PC-3 (cell line): ENCODE data around the gene DYNC2I2. TPM values are rescaled to one million over a fixed set of nuclear protein-coding genes. Genes with fewer than 3 reads are reported as not detected.

ENCODE experiments used
- ATAC-seq: fragments of 200-7000 bp; cut with Tn5 transposase; 2 replicates; pipeline ENCODE4 v1.9.1; 2020; ENCODE audit warnings: mild to moderate bottlenecking, moderate library complexity
- BruUV-seq: library from RNA; stranded (reverse); fragments of 400-500 nt; replicated peaks from 2 replicates; lab custom pipeline; 2021; lab: Mats Ljungman, UMichigan
- CTCF ChIA-PET: fragments of 300-600 bp; sonication (Branson Sonifier 250); formaldehyde crosslinking; loops from one replicate; lab custom pipeline; 2022; ENCODE audit warnings: antibody characterized with exemption; lab: Charles Lee
- POLR2A ChIA-PET: fragments of 300-600 bp; sonication (Branson Sonifier 250); formaldehyde crosslinking; loops from one replicate; lab custom pipeline; 2022; ENCODE audit warnings: antibody characterized with exemption; ENCODE audit not compliant: unreplicated experiment; lab: Charles Lee
- DNase-seq: peaks from one replicate; pipeline ENCODE4 v3.0.0-alpha.2; 2015
- H2AFZ ChIP-seq: fragments of 300-600 bp; sonication (generic); 2 replicates; pipeline ENCODE4 v1.6.0; 2016; ENCODE audit warnings: antibody characterized with exemption, low read length
- H3F3A ChIP-seq: fragments of 300-600 bp; sonication (generic); one replicate; pipeline ENCODE4 v1.6.0; 2017; ENCODE audit warnings: antibody characterized with exemption, low read length, control low read depth, mild to moderate bottlenecking; ENCODE audit not compliant: unreplicated experiment
- H3K27ac ChIP-seq: fragments of 300-600 bp; sonication (generic); 2 replicates; pipeline ENCODE4 v1.5.1; 2016; ENCODE audit warnings: mild to moderate bottlenecking, low read length
- H3K27me3 ChIP-seq: fragments of 300-600 bp; sonication (generic); 2 replicates; pipeline ENCODE4 v1.6.1; 2016; ENCODE audit warnings: low read length, mixed read lengths
- H3K36me3 ChIP-seq: fragments of 300-600 bp; sonication (generic); 2 replicates; pipeline ENCODE4 v1.6.1; 2016; ENCODE audit warnings: low read depth, mixed run types, low read length, mixed read lengths
- H3K4me1 ChIP-seq: fragments of 300-600 bp; sonication (generic); 2 replicates; pipeline ENCODE4 v1.5.1; 2016; ENCODE audit warnings: low read length; ENCODE audit not compliant: insufficient read depth
- H3K4me2 ChIP-seq: fragments of 300-600 bp; sonication (generic); 2 replicates; pipeline ENCODE4 v1.6.0; 2016; ENCODE audit warnings: low read length
- H3K4me3 ChIP-seq: fragments of 300-600 bp; sonication (generic); 2 replicates; pipeline ENCODE4 v1.5.1; 2016; ENCODE audit warnings: mild to moderate bottlenecking, low read length, mixed read lengths
- H3K79me2 ChIP-seq: fragments of 300-600 bp; sonication (generic); 2 replicates; pipeline ENCODE4 v1.6.1; 2017; ENCODE audit warnings: low read length, mixed read lengths
- H3K9ac ChIP-seq: fragments of 300-600 bp; sonication (generic); 2 replicates; pipeline ENCODE4 v1.6.0; 2016; ENCODE audit warnings: mild to moderate bottlenecking, low read length
- H3K9me2 ChIP-seq: fragments of 300-600 bp; sonication (generic); replicated peaks from 2 replicates; pipeline ENCODE4 v1.6.1; 2016; ENCODE audit warnings: mixed run types, low read length, mixed read lengths
- H3K9me3 ChIP-seq: fragments of 300-600 bp; sonication (generic); 2 replicates; pipeline ENCODE4 v1.6.1; 2016; ENCODE audit warnings: low read length, mixed read lengths
- H4K20me1 ChIP-seq: fragments of 300-600 bp; sonication (generic); 2 replicates; pipeline ENCODE4 v1.6.1; 2016; ENCODE audit warnings: low read length, mixed read lengths
- EZH2 ChIP-seq: fragments of 300-600 bp; sonication (generic); IDR thresholded peaks from one replicate; pipeline ENCODE4 v1.6.1; 2017; ENCODE audit warnings: antibody characterized with exemption, mild to moderate bottlenecking, low read length; ENCODE audit not compliant: unreplicated experiment
- EZH2phosphoT487 ChIP-seq: fragments of 300-600 bp; sonication (generic); IDR thresholded peaks from 2 replicates; pipeline ENCODE4 v1.6.1; 2018; ENCODE audit warnings: mild to moderate bottlenecking, antibody characterized with exemption, low read length, borderline replicate concordance
- intact Hi-C: fragments of 100-400 bp; cut with micrococcal nuclease; formaldehyde crosslinking; loops from 2 replicates; pipeline ENCODE4 v1.9.0; 2023
- total RNA-seq: library from RNA; depleted of rRNA; stranded (reverse); fragments of >200 nt; gene quantifications from 2 replicates; pipeline ENCODE4 v1.2.3, GENCODE V29; 2014
- TF ChIP-seq, protein P1 (sequence below): fragments of 300-600 bp; sonication (generic); conservative IDR thresholded peaks from 2 replicates; pipeline ENCODE4 v1.5.1; 2017; ENCODE audit warnings: antibody characterized with exemption, low read depth, mild to moderate bottlenecking, low read length

The DYNC2I2 gene
- total RNA-seq, 1 experiment from 2014 or later = 196 TPM

DNA sequence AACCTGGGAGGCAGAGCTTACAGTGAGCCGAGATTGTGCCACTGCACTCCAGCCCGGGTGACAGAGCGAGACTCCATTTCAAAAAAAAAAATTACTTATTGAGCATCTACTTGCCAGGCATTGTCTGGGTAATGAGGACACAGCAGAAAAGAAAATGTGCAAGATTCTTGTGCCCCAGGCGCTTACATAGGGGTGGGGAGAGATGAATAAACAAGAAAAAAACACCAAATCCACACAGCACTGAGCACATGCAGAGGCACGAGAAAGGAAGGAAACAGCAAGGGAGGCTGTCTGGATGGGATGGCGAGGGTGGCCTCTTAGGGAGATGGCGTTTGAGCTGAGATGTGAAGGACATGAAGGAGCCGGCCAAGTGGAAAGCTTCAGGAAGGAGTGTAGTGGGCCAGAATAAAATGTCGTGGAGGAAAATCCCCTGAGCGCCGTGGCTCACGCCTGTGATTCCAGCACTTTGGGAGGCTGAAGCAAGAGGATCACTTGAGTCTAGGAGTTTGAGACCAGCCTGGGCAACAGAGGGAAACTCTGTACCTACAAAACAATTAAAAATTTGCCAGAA is 13.9 kb downstream of the DYNC2I2 start:
- Histone ChIP-seq H3K9me3 (no peaks in the 10 kb centered on the region), H3K79me2 (no peaks in the 10 kb centered on the region), H4K20me1 (no peaks in the 10 kb centered on the region), H2AFZ (no peak overlapping the region), H3K4me2 (no peak overlapping the region), H3K27me3 (no peaks in the 10 kb centered on the region), H3K9me2 (no peaks in the 10 kb centered on the region), H3F3A (no peaks in the 10 kb centered on the region), H3K27ac (no peak overlapping the region), H3K36me3 (no peaks in the 10 kb centered on the region; the same call in 1 of the 2 replicates), H3K4me3 (no peak overlapping the region), H3K4me1 (no peaks in the 10 kb centered on the region), H3K9ac (no peak overlapping the region)
- ATAC-seq (no peak), DNase-seq (no peak)
- BruUV-seq = no TSS peak
- ChIA-PET CTCF (no interaction called here), POLR2A (no interaction called here)
- intact Hi-C loops = no loop called here
- TF ChIP-seq EZH2phosphoT487 (no peak), EZH2 (no peak)
- TF ChIP-seq, protein P1, sequence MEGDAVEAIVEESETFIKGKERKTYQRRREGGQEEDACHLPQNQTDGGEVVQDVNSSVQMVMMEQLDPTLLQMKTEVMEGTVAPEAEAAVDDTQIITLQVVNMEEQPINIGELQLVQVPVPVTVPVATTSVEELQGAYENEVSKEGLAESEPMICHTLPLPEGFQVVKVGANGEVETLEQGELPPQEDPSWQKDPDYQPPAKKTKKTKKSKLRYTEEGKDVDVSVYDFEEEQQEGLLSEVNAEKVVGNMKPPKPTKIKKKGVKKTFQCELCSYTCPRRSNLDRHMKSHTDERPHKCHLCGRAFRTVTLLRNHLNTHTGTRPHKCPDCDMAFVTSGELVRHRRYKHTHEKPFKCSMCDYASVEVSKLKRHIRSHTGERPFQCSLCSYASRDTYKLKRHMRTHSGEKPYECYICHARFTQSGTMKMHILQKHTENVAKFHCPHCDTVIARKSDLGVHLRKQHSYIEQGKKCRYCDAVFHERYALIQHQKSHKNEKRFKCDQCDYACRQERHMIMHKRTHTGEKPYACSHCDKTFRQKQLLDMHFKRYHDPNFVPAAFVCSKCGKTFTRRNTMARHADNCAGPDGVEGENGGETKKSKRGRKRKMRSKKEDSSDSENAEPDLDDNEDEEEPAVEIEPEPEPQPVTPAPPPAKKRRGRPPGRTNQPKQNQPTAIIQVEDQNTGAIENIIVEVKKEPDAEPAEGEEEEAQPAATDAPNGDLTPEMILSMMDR = no peak

DNA sequence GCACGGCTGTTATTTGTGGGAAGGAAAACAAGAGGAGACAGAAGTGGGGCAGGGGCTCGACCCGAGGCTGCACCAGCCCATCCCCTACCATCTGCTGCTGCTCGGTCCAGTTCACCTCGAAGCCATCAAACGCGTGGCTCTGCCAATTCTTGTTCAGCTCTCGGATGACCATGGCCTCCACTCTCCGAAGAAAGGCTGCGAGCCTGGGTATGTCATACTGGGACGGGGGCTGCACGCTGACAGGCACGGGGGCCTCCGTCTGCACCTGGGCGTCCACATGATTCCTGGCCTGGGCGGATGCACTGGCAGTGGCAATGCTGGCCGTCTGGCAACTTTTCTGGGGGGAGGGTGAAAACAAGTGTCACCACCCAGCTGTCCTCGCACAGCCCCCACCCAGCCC is 16.0 kb downstream of the DYNC2I2 start:
- H3K27ac ChIP-seq = no peak overlapping the region
- TF ChIP-seq EZH2phosphoT487 = no peak
- TF ChIP-seq, protein P1 = no peak
- TF ChIP-seq EZH2 = no peak
- no peaks in the 10 kb centered on the region for H3F3A ChIP-seq
- H3K9me2 ChIP-seq = no peaks in the 10 kb centered on the region
- POLR2A ChIA-PET = no interaction called here
- no peaks in the 10 kb centered on the region; the same call in 1 of the 2 replicates for H3K36me3 ChIP-seq
- no peaks in the 10 kb centered on the region for H3K27me3 ChIP-seq
- H3K9ac ChIP-seq = no peak overlapping the region
- no peak overlapping the region for H3K4me3 ChIP-seq
- H2AFZ ChIP-seq = no peak overlapping the region
- H3K79me2 ChIP-seq = no peaks in the 10 kb centered on the region
- no TSS peak for BruUV-seq
- no peak overlapping the region for H3K4me2 ChIP-seq
- intact Hi-C loops = no loop called here
- H3K9me3 ChIP-seq = no peaks in the 10 kb centered on the region
- CTCF ChIA-PET = interaction anchor here (0.6 kb wide), 1 partner anchor 43 kb away, joined by 3 read pairs; no protein-coding TSS in a partner anchor
- H4K20me1 ChIP-seq = no peaks in the 10 kb centered on the region
- H3K4me1 ChIP-seq = peaks cover 15% of the 10 kb centered on the region
- ATAC-seq (no peak), DNase-seq (no peak)

DNA sequence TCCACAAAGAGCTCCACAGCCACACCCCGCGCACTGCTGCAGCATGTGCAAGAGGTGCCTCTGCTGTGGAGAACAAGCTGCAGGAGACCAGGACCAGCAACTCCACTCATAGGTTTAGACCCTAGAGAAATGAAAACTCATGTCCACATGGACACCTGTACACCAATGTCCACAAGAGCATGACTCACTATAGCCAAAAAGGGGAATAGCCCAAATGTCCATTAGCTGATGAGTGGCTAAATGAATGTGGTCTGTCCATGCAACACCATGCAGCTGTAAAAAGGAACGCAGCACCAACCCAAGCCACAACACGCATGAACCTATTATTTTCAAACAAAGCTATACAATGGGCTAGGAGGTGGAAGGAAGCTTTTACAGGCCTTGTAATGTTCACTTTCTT is 18.1 kb downstream of the DYNC2I2 start:
- Histone ChIP-seq H3K4me1 (peaks cover 23% of the 10 kb centered on the region), H3K27ac (no peak overlapping the region)
- CTCF ChIA-PET = no interaction called here

More for the DNA sequence above, 18.1 kb downstream of the DYNC2I2 start:
- DNase-seq (no peak), ATAC-seq (no peak)
- POLR2A ChIA-PET = no interaction called here
- TF ChIP-seq EZH2phosphoT487 (no peak), EZH2 (no peak)
- TF ChIP-seq, protein P1 = no peak
- H3K9me2 ChIP-seq = no peaks in the 10 kb centered on the region
- no peak overlapping the region for H3K4me3 ChIP-seq
- H3K36me3 ChIP-seq = no peaks in the 10 kb centered on the region; the same call in 1 of the 2 replicates
- no peaks in the 10 kb centered on the region for H3K79me2 ChIP-seq
- H3F3A ChIP-seq = no peaks in the 10 kb centered on the region
- no peaks in the 10 kb centered on the region for H3K27me3 ChIP-seq
- H4K20me1 ChIP-seq = no peaks in the 10 kb centered on the region
- H3K9me3 ChIP-seq = no peaks in the 10 kb centered on the region
- H3K4me2 ChIP-seq = no peak overlapping the region
- no peak overlapping the region for H2AFZ ChIP-seq
- H3K9ac ChIP-seq = no peak overlapping the region
- BruUV-seq = no TSS peak
- intact Hi-C loops = loop anchor here (5.0 kb wide), 1 partner anchor 44 kb away; no protein-coding TSS in a partner anchor
